GM23338 (cell line): Measurements from ENCODE around the gene GABARAP. TPM values are rescaled to one million over a fixed set of nuclear protein-coding genes. Genes with fewer than 3 reads are reported as not detected.

Experiments
- ATAC-seq: fragments of 200-7000 bp; cut with Tn5 transposase; 3 replicates; pipeline ENCODE4 v1.9.1; 2020
- DNase-seq: peaks from one replicate; pipeline ENCODE4 v3.0.0-alpha.2; 2015; ENCODE audit warnings: low spot score
- H2AFZ ChIP-seq: fragments of 200-600 bp; sonication (generic); 2 replicates; pipeline ENCODE4 v1.8.0; 2016; ENCODE audit warnings: antibody characterized with exemption, mild to moderate bottlenecking, moderate library complexity
- H3F3A ChIP-seq: fragments of 200-600 bp; sonication (generic); replicated peaks from 2 replicates; pipeline ENCODE4 v1.8.0; 2017; ENCODE audit warnings: antibody characterized with exemption, mixed run types, low read depth
- H3K27ac ChIP-seq: fragments of 200-600 bp; sonication (generic); 2 replicates; pipeline ENCODE4 v1.6.1; 2016; ENCODE audit warnings: low read depth
- H3K27me3 ChIP-seq: fragments of 200-600 bp; sonication (generic); 2 replicates; pipeline ENCODE4 v1.8.0; 2016; ENCODE audit warnings: mild to moderate bottlenecking, mixed run types, moderate library complexity; ENCODE audit not compliant: insufficient read depth
- H3K36me3 ChIP-seq: fragments of 200-600 bp; sonication (generic); 2 replicates; pipeline ENCODE4 v1.8.0; 2016; ENCODE audit warnings: mild to moderate bottlenecking; ENCODE audit not compliant: insufficient read depth
- H3K4me1 ChIP-seq: fragments of 200-600 bp; sonication (generic); 2 replicates; pipeline ENCODE4 v1.8.0; 2016; ENCODE audit warnings: mild to moderate bottlenecking, moderate library complexity; ENCODE audit not compliant: insufficient read depth
- H3K4me2 ChIP-seq: fragments of 200-600 bp; sonication (generic); 2 replicates; pipeline ENCODE4 v1.7.1; 2017; ENCODE audit warnings: mixed run types
- H3K4me3 ChIP-seq: fragments of 200-600 bp; sonication (generic); 2 replicates; pipeline ENCODE4 v1.6.1; 2016; ENCODE audit warnings: mixed run types
- H3K79me2 ChIP-seq: fragments of 200-600 bp; sonication (generic); replicated peaks from 2 replicates; pipeline ENCODE4 v1.8.0; 2017; ENCODE audit warnings: mild to moderate bottlenecking; ENCODE audit not compliant: insufficient read depth
- H3K9me2 ChIP-seq: fragments of 200-600 bp; sonication (generic); 2 replicates; pipeline ENCODE4 v1.8.0; 2017; ENCODE audit not compliant: insufficient read depth
- H4K20me1 ChIP-seq: fragments of 200-600 bp; sonication (generic); replicated peaks from 2 replicates; pipeline ENCODE4 v1.8.0; 2017; ENCODE audit warnings: mild to moderate bottlenecking; ENCODE audit not compliant: insufficient read depth
- H3K27ac Mint-ChIP-seq: 2 replicates; pipeline ENCODE4 v1.8.0; 2020; ENCODE audit warnings: inconsistent platforms, mild to moderate bottlenecking, moderate library complexity, mixed read lengths
- H3K27me3 Mint-ChIP-seq: 3 replicates; pipeline ENCODE4 v1.8.0; 2022; ENCODE audit warnings: low read depth, mild to moderate bottlenecking, moderate library complexity, mixed read lengths, inconsistent platforms; ENCODE audit not compliant: insufficient read depth, poor library complexity
- H3K36me3 Mint-ChIP-seq: 3 replicates; pipeline ENCODE4 v1.8.0; 2021; ENCODE audit warnings: low read depth, mild to moderate bottlenecking, inconsistent platforms, moderate library complexity, mixed read lengths
- H3K4me1 Mint-ChIP-seq: 3 replicates; pipeline ENCODE4 v1.8.0; 2020; ENCODE audit warnings: mild to moderate bottlenecking, inconsistent platforms, mixed read lengths
- H3K4me3 Mint-ChIP-seq: 3 replicates; pipeline ENCODE4 v1.8.0; 2021; ENCODE audit warnings: moderate library complexity, mild to moderate bottlenecking, inconsistent platforms, mixed read lengths
- H3K9me3 Mint-ChIP-seq: 3 replicates; pipeline ENCODE4 v1.8.0; 2020; ENCODE audit warnings: moderate library complexity, mild to moderate bottlenecking, inconsistent platforms, mixed read lengths
- CREB1 ChIP-seq: fragments of 250-450 bp; sonication (Bioruptor Pico); IDR thresholded peaks from 2 replicates; pipeline ENCODE4 v1.5.0; 2020; ENCODE audit warnings: low read depth, mild to moderate bottlenecking, moderate library complexity
- CTCF ChIP-seq, 2 experiments: fragments of 200-600 bp in 1 of 2; sonication (generic) in 1 of 2; conservative IDR thresholded peaks; 2 replicates each; pipeline versions ENCODE4 v1.5.1 to v1.6.1; 2016 to 2017; ENCODE audit warnings: antibody characterized with exemption in 2 of 2, low read depth in 2 of 2, mild to moderate bottlenecking in 2 of 2, moderate library complexity in 1 of 2
- ETS1 ChIP-seq: IDR thresholded peaks from 2 replicates; pipeline ENCODE4 v1.6.1; 2016; ENCODE audit warnings: antibody characterized with exemption
- EZH2 ChIP-seq: fragments of 200-600 bp; sonication (generic); IDR thresholded peaks from one replicate; pipeline ENCODE4 v1.8.0; 2017; ENCODE audit warnings: antibody characterized with exemption, mild to moderate bottlenecking, low read depth; ENCODE audit not compliant: unreplicated experiment
- EZH2phosphoT487 ChIP-seq: fragments of 200-600 bp; sonication (generic); IDR thresholded peaks from one replicate; pipeline ENCODE4 v1.8.1; 2018; ENCODE audit warnings: antibody characterized with exemption; ENCODE audit not compliant: unreplicated experiment
- JUNB ChIP-seq: IDR thresholded peaks from one replicate; pipeline ENCODE4 v1.6.1; 2016; ENCODE audit warnings: antibody characterized with exemption; ENCODE audit not compliant: unreplicated experiment
- NANOG ChIP-seq: IDR thresholded peaks from 2 replicates; pipeline ENCODE4 v1.6.1; 2016; ENCODE audit warnings: antibody characterized with exemption, borderline replicate concordance
- POLR2AphosphoS5 ChIP-seq: IDR thresholded peaks from 2 replicates; pipeline ENCODE4 v1.6.1; 2016; ENCODE audit warnings: antibody characterized with exemption, low read depth
- REST ChIP-seq: IDR thresholded peaks from one replicate; pipeline ENCODE4 v1.6.1; 2018; ENCODE audit warnings: antibody characterized with exemption; ENCODE audit not compliant: unreplicated experiment
- STAT1 ChIP-seq: IDR thresholded peaks from one replicate; pipeline ENCODE4 v1.6.1; 2016; ENCODE audit warnings: antibody characterized with exemption; ENCODE audit not compliant: unreplicated experiment
- ZNF114 ChIP-seq: fragments of 250-450 bp; sonication (Bioruptor Pico); IDR thresholded peaks from 2 replicates; pipeline ENCODE4 v1.5.0; 2020; ENCODE audit warnings: mild to moderate bottlenecking, moderate library complexity
- ZNF331 ChIP-seq: fragments of 250-450 bp; sonication (Bioruptor Pico); IDR thresholded peaks from 2 replicates; pipeline ENCODE4 v1.5.0; 2020; ENCODE audit warnings: low read depth, mild to moderate bottlenecking, moderate library complexity
- ZNF462 ChIP-seq: fragments of 250-450 bp; sonication (Bioruptor Pico); IDR thresholded peaks from 2 replicates; pipeline ENCODE4 v1.5.0; 2020; ENCODE audit warnings: mild to moderate bottlenecking, moderate library complexity
- polyA plus RNA-seq: library from polyadenylated mRNA; unstranded; fragments of >200 nt; fragmentation: Nextera tagmentation; extraction: Ambion mirVana; gene quantifications from 2 replicates; pipeline ENCODE4 v1.2.1, GENCODE V29; 2016
- total RNA-seq: library from RNA; depleted of rRNA; stranded (reverse); fragments of >200 nt; shearing (Covaris generic); gene quantifications from 2 replicates; pipeline ENCODE4 v1.2.3, GENCODE V29; 2014

Gene GABARAP
- total and polyA plus RNA-seq, 2 experiments from 2014 or later = 128 to 520 TPM

- Histone ChIP-seq H3K4me2 (peak overlapping the region; percentile 92), H3F3A (peaks cover 23% of the 10 kb centered on the region), H3K27ac (no peak overlapping the region), H3K36me3 (peaks cover 8% of the 10 kb centered on the region; the same call in 1 of the 2 replicates), H3K27me3 (no peaks in the 10 kb centered on the region), H3K4me1 (peaks cover 44% of the 10 kb centered on the region), H3K9me2 (no peaks in the 10 kb centered on the region), H3K79me2 (peaks cover 12% of the 10 kb centered on the region), H4K20me1 (peaks cover 22% of the 10 kb centered on the region), H2AFZ (peak overlapping the region; percentile 90; the same call in 1 of the 2 replicates), H3K4me3 (peak overlapping the region; percentile 83)
- TF ChIP-seq REST (no peak), CREB1 (CRISPR knock-in tag) (no peak), EZH2 (no peak), ZNF462 (CRISPR knock-in tag) (no peak), NANOG (no peak), ETS1 (no peak), CTCF (conservative IDR thresholded peaks at IDR 0.05; ENCODE audit: low read depth in 2 of 2) (no peak), EZH2phosphoT487 (no peak), POLR2AphosphoS5 (no peak), STAT1 (no peak), JUNB (no peak), ZNF331 (CRISPR knock-in tag) (no peak), ZNF114 (CRISPR knock-in tag) (no peak)
- no peaks in the 10 kb centered on the region; the same call in 1 of the 3 replicates for H3K9me3 Mint-ChIP-seq
- H3K4me1 Mint-ChIP-seq = peaks cover 49% of the 10 kb centered on the region
- H3K27me3 Mint-ChIP-seq = peaks cover 49% of the 10 kb centered on the region
- ATAC-seq (no peak), DNase-seq (no peak)
- peak overlapping the region; percentile 91 for H3K4me3 Mint-ChIP-seq
- H3K27ac Mint-ChIP-seq = peak overlapping the region; percentile 82
- H3K36me3 Mint-ChIP-seq = peaks cover 39% of the 10 kb centered on the region
Observed at GRCh38 chr17:7219229-7219811, 22.9 kb downstream of the GABARAP start.
